Effector memory CD4-positive, alpha-beta T cell (primary cell): Measurements from ENCODE around the gene HECW1.

Experiments
- DNase-seq, 3 donors: peaks; one replicate each; pipeline ENCODE4 v3.0.0-alpha.2; 2020
- H3K27ac ChIP-seq: 2 replicates; pipeline ENCODE4 v1.7.0; 2013; ENCODE audit warnings: mild to moderate bottlenecking, low read length, moderate library complexity; ENCODE audit not compliant: insufficient read depth, poor library complexity, severe bottlenecking
- H3K27me3 ChIP-seq: replicated peaks from 2 replicates; pipeline ENCODE4 v1.7.0; 2013; ENCODE audit warnings: mild to moderate bottlenecking, low read length; ENCODE audit not compliant: insufficient read depth, control insufficient read depth, poor library complexity, severe bottlenecking
- H3K36me3 ChIP-seq: 2 replicates; pipeline ENCODE4 v1.7.0; 2013; ENCODE audit warnings: mild to moderate bottlenecking, low read length, moderate library complexity; ENCODE audit not compliant: control insufficient read depth, insufficient read depth
- H3K4me1 ChIP-seq: 2 replicates; pipeline ENCODE4 v1.7.0; 2013; ENCODE audit warnings: low read length, mild to moderate bottlenecking; ENCODE audit not compliant: control insufficient read depth, insufficient read depth, poor library complexity, severe bottlenecking
- H3K4me3 ChIP-seq: 2 replicates; pipeline ENCODE4 v1.7.0; 2013; ENCODE audit warnings: low read length, low read depth, mild to moderate bottlenecking; ENCODE audit not compliant: insufficient read depth, poor library complexity, severe bottlenecking
- H3K9me3 ChIP-seq: 2 replicates; pipeline ENCODE4 v1.7.0; 2013; ENCODE audit warnings: mild to moderate bottlenecking, low read length, moderate library complexity; ENCODE audit not compliant: control insufficient read depth

The HECW1 gene

GRCh38 chr7:43240565-43240964 lies 128.1 kb downstream of the HECW1 start:
- no peak for DNase-seq
- H3K27me3 ChIP-seq, result no peaks in the 10 kb centered on the region
- no peaks in the 10 kb centered on the region for H3K9me3 ChIP-seq
- no peak overlapping the region for H3K27ac ChIP-seq
- no peaks in the 10 kb centered on the region for H3K4me1 ChIP-seq
- no peak overlapping the region for H3K4me3 ChIP-seq
- no peaks in the 10 kb centered on the region for H3K36me3 ChIP-seq

DNA sequence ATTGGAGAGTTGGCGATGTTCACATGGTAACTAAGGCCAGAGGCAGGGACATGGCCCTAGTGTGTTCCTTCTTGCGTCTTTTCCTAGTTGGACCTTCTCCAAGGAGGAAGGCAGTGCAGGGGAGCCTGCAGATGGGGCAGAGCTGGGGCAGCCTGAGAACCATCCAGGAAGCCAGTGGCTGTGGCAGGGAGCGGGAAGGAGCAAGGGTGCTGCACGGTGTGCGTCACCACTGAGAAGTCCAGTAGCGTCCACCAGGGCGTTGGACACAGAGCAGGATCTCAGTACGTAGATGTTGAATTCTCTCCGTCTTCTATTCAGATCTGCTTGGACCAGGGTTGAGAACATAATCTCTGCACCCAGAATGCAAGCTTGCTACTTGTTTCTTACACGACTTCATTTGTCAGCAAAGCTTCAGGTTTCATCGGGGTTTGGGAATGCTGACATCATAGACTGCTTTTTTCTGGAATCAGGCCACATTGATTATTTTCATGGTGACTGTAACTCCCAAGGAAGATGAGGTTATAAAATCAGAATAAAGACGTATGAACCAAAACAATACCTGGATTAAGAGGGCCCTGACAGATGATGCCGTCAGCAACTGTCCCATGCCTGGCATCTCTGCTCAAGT lies 130.3 kb downstream of the HECW1 start:
- DNase-seq, result no peak
- no peaks in the 10 kb centered on the region for H3K27me3 ChIP-seq
- no peak overlapping the region for H3K4me3 ChIP-seq
- no peaks in the 10 kb centered on the region for H3K36me3 ChIP-seq
- no peaks in the 10 kb centered on the region for H3K4me1 ChIP-seq
- H3K27ac ChIP-seq, result no peak overlapping the region
- H3K9me3 ChIP-seq, result no peaks in the 10 kb centered on the region

GRCh38 chr7:43244232-43244631 lies 131.8 kb downstream of the HECW1 start:
- no peaks in the 10 kb centered on the region for H3K27me3 ChIP-seq
- no peaks in the 10 kb centered on the region for H3K9me3 ChIP-seq
- no peak overlapping the region for H3K27ac ChIP-seq
- DNase-seq, result no peak
- no peak overlapping the region for H3K4me3 ChIP-seq
- H3K36me3 ChIP-seq, result no peaks in the 10 kb centered on the region
- no peaks in the 10 kb centered on the region for H3K4me1 ChIP-seq

- Histone ChIP-seq H3K27ac (no peak overlapping the region), H3K27me3 (no peaks in the 10 kb centered on the region), H3K4me3 (no peak overlapping the region), H3K9me3 (no peaks in the 10 kb centered on the region), H3K36me3 (no peaks in the 10 kb centered on the region), H3K4me1 (no peaks in the 10 kb centered on the region)
- DNase-seq, result no peak
Measured at GRCh38 chr7:43244784-43245183, 132.3 kb downstream of the HECW1 start.

DNA sequence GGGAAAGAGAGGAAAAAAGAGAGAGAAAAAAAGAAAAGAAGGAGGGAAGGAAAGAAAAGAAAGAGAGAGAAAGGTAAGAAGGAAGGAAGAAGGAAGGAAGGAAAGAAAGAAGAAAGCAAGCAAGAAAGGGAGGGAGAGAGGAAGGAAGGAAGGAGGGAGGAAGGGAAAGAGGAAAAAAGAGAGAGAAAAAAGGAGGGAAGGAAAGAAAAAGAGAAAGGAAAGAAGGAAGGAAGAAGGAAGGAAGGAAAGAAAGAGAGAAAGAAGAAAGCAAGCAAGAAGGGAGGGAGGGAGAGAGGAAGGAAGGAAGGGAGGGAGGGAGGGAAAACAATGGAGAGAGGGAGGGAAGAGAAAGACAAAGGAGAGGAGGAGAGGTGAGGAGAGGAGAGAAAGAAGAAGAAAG lies 135.3 kb downstream of the HECW1 start:
- DNase-seq, result no peak

GRCh38 chr7:43248553-43248952 lies 136.1 kb downstream of the HECW1 start:
- no peaks in the 10 kb centered on the region for H3K4me1 ChIP-seq
- no peak overlapping the region for H3K4me3 ChIP-seq
- H3K27ac ChIP-seq, result no peak overlapping the region
- H3K27me3 ChIP-seq, result no peaks in the 10 kb centered on the region
- H3K36me3 ChIP-seq, result no peaks in the 10 kb centered on the region
- no peak for DNase-seq
- H3K9me3 ChIP-seq, result no peaks in the 10 kb centered on the region

More for the DNA sequence above, 135.3 kb downstream of the HECW1 start:
- Histone ChIP-seq H3K4me3 (no peak overlapping the region), H3K9me3 (no peaks in the 10 kb centered on the region), H3K36me3 (no peaks in the 10 kb centered on the region), H3K27me3 (no peaks in the 10 kb centered on the region), H3K27ac (no peak overlapping the region), H3K4me1 (no peaks in the 10 kb centered on the region)

DNA sequence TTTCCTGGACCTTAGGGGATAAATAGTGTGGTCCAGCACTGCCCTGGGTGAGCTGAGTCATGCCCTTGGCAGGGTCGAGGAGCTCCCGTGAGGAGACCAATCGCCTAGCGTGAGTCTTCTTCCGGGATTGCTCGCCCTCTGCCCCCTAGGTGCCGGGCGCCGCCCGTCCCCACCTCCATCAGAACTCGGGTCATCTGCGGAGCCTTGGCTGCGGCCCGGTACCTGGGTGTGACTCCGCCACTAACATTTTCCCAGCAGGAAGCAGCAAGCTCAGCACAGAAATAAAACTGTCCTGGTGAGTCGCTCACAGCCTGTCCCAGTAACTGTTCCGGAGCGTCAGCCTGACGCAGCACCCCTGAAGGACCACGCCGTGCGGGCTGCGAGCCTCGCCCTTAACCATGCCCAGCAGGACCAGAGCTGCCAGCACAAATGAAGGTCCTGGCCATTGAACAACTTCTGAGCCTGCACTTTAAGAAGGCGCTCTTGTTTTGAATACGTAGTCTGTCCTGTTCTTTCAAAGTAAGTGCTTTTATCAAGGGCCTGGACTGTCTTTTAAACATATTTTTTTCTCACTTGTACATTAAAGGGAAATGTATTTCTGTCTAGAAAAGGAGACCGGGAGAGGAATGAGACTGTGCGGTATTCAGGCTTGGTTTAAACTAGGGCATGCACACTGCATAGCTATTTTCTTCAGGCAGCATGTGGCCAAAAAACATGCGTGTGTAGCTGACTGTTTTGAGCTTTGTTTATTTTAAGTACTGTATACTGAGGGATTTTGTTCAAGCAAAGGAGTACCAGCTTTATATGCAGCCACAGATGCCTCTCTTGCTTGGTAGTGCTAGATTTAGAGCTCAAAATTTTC lies 136.7 kb downstream of the HECW1 start:
- Histone ChIP-seq H3K36me3 (no peaks in the 10 kb centered on the region), H3K9me3 (no peaks in the 10 kb centered on the region), H3K27me3 (no peaks in the 10 kb centered on the region), H3K4me1 (no peaks in the 10 kb centered on the region), H3K27ac (no peak overlapping the region), H3K4me3 (no peak overlapping the region)
- DNase-seq, result no peak

- Histone ChIP-seq H3K4me1 (no peaks in the 10 kb centered on the region), H3K27me3 (no peaks in the 10 kb centered on the region), H3K4me3 (no peak overlapping the region), H3K27ac (no peak overlapping the region), H3K9me3 (no peaks in the 10 kb centered on the region), H3K36me3 (no peaks in the 10 kb centered on the region)
- no peak for DNase-seq
Measured at GRCh38 chr7:43249823-43250145, 137.3 kb downstream of the HECW1 start.

- Histone ChIP-seq H3K4me3 (no peak overlapping the region), H3K27me3 (peaks cover 5% of the 10 kb centered on the region), H3K9me3 (no peaks in the 10 kb centered on the region), H3K36me3 (no peaks in the 10 kb centered on the region), H3K4me1 (no peaks in the 10 kb centered on the region), H3K27ac (no peak overlapping the region)
- DNase-seq, result peak; percentile 3 to 25 (median 4)
Measured at GRCh38 chr7:43260980-43261878, 148.8 kb downstream of the HECW1 start.

DNA sequence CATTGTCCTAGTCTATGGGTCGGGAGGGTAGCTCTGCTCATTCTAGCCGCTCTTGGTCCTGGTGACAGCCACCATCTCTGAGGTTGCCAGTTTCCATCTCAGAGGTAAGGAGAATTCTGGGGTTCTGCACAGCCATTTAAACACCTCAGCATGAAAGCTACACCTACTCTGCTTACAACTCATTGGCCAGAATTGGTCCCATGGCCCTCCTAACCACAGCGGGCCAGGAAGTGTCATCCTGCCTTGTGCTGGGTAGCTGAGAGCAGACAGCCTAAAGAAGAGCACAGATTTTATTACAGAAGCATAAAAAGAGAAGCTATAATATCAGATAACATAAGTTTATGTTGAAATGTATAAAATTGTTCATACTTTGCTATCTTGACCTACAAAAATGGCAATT lies 152.7 kb downstream of the HECW1 start:
- DNase-seq, result no peak
- H3K9me3 ChIP-seq, result no peaks in the 10 kb centered on the region
- peaks cover 5% of the 10 kb centered on the region for H3K27me3 ChIP-seq
- no peaks in the 10 kb centered on the region for H3K4me1 ChIP-seq
- H3K36me3 ChIP-seq, result no peaks in the 10 kb centered on the region
- no peak overlapping the region for H3K27ac ChIP-seq
- no peak overlapping the region for H3K4me3 ChIP-seq
